ENCODE data around the gene PEMT. TPM values are rescaled to one million over a fixed set of nuclear protein-coding genes. Genes with fewer than 3 reads are reported as not detected.

Gene PEMT
- total RNA-seq, 4 donors from 2014 or later: 3.2 to 10.2 (median 7.1) TPM

GRCh38 chr17:17553217-17554195, 38.0 kb downstream of the PEMT start:
- DNase-seq: no peak
- Histone ChIP-seq H3K27me3 (no peaks in the 10 kb centered on the region), H3K4me3 (no peak overlapping the region), H3K27ac (no peak overlapping the region), H3K4me1 (no peaks in the 10 kb centered on the region), H3K9me3 (no peaks in the 10 kb centered on the region), H3K36me3 (no peaks in the 10 kb centered on the region)
- intact Hi-C loops (cut with DNase I; ENCODE audit: low total_unique reads): no loop called here
- 81 to 94% methylated on average over 3 to 29 of the region's 30 CpGs for WGBS, 2 donors (ENCODE audit: low coverage in 1 of 2)
- in situ Hi-C loops (cut with MboI; ENCODE audit: low pct_ligation_motif_present in 1 of 4, low pct_unique_long_range_greater_than_20kb in 1 of 4, low sequenced_read_pairs in 3 of 4): no loop called here
- TF ChIP-seq POLR2AphosphoS5 (IDR thresholded peaks at IDR 0.05): no peak
- TF ChIP-seq POLR2A (IDR thresholded peaks at IDR 0.05): no peak
- TF ChIP-seq, protein P1, sequence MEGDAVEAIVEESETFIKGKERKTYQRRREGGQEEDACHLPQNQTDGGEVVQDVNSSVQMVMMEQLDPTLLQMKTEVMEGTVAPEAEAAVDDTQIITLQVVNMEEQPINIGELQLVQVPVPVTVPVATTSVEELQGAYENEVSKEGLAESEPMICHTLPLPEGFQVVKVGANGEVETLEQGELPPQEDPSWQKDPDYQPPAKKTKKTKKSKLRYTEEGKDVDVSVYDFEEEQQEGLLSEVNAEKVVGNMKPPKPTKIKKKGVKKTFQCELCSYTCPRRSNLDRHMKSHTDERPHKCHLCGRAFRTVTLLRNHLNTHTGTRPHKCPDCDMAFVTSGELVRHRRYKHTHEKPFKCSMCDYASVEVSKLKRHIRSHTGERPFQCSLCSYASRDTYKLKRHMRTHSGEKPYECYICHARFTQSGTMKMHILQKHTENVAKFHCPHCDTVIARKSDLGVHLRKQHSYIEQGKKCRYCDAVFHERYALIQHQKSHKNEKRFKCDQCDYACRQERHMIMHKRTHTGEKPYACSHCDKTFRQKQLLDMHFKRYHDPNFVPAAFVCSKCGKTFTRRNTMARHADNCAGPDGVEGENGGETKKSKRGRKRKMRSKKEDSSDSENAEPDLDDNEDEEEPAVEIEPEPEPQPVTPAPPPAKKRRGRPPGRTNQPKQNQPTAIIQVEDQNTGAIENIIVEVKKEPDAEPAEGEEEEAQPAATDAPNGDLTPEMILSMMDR (IDR thresholded peaks at IDR 0.05): no peak
- no peak for TF ChIP-seq EP300 (IDR thresholded peaks at IDR 0.05; ENCODE audit: low read depth)

- DNase-seq: no peak
- Histone ChIP-seq H3K27ac (no peak overlapping the region), H3K9me3 (no peaks in the 10 kb centered on the region), H3K4me3 (no peak overlapping the region), H3K4me1 (no peaks in the 10 kb centered on the region), H3K36me3 (no peaks in the 10 kb centered on the region), H3K27me3 (no peaks in the 10 kb centered on the region)
- no peak for TF ChIP-seq POLR2AphosphoS5 (IDR thresholded peaks at IDR 0.05)
- intact Hi-C loops (cut with DNase I; ENCODE audit: low total_unique reads): no loop called here
- in situ Hi-C loops (cut with MboI; ENCODE audit: low pct_ligation_motif_present in 1 of 4, low pct_unique_long_range_greater_than_20kb in 1 of 4, low sequenced_read_pairs in 3 of 4): no loop called here
- 91 to 92% methylated on average over 5 to 27 of the region's 27 CpGs for WGBS, 2 donors (ENCODE audit: low coverage in 1 of 2)
These were observed 38.9 kb downstream of the PEMT start for GRCh38 chr17:17552351-17553216.

DNA sequence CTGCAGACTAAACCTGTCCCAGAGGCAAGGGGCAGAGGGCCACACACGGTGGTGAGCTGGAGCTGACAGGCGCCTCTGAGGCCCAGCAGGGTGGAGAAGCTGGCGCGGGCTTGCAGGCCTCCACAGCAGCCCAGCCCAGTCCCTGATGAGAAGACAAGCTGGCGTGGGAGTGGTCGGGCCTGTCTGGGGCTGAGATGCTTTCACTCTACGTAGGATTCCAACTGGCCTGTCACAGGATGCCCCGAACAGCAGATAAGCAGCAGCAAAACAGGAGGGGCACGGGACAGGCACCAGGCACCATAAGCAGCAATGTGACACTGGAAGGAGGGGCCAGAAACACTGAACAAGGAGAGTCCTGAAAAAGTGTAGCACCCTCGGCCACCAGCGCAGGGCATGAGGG, 40.1 kb downstream of the PEMT start:
- Histone ChIP-seq H3K27ac (no peak overlapping the region), H3K9me3 (no peaks in the 10 kb centered on the region), H3K27me3 (no peaks in the 10 kb centered on the region), H3K4me1 (no peaks in the 10 kb centered on the region), H3K4me3 (no peak overlapping the region), H3K36me3 (no peaks in the 10 kb centered on the region)
- in situ Hi-C loops (cut with MboI; ENCODE audit: low pct_ligation_motif_present in 1 of 4, low pct_unique_long_range_greater_than_20kb in 1 of 4, low sequenced_read_pairs in 3 of 4) (no loop called here), intact Hi-C loops (cut with DNase I; ENCODE audit: low total_unique reads) (no loop called here)
- 66% methylated on average over 11 of the region's 11 CpGs; no CpG with 5 or more reads in 1 of the 2 donors for WGBS, 2 donors (ENCODE audit: low coverage in 1 of 2)
- TF ChIP-seq, protein P1 (IDR thresholded peaks at IDR 0.05): no peak
- TF ChIP-seq POLR2A (IDR thresholded peaks at IDR 0.05) (no peak), POLR2AphosphoS5 (IDR thresholded peaks at IDR 0.05) (no peak), EP300 (IDR thresholded peaks at IDR 0.05; ENCODE audit: low read depth) (no peak)
- DNase-seq: no peak

DNA sequence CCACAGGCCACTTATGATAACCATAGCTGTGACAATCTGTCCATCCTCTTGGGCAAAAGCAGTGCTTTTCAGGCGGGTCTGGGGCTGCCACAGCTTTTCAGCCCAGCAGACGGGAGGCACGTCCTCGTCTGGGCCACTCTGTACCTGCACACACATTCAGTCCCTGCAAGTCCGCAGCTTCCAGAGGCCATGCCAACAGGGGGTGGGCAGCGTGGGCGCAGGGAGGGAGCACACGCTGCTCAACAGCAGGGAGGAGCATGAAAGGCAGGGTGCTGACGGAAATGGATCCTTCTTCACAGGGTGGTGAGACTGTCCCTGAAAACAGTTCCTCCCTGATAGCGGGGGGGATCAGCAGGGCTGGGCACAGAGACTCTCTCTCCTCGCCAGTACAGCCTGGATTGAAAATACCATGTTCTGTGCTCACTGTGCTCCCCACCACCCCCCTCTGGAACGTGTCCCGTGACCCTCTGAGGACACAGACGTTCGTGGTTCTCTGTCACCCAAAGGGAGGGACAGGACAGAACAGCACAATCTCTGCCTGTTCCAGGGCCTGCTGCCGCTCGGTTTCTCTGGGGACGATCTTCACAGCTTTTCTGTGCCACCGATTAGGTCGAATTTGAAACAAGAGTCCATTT, 41.7 kb downstream of the PEMT start:
- Histone ChIP-seq H3K27ac (no peak overlapping the region), H3K9me3 (no peaks in the 10 kb centered on the region), H3K36me3 (no peaks in the 10 kb centered on the region), H3K27me3 (no peaks in the 10 kb centered on the region), H3K4me1 (no peaks in the 10 kb centered on the region), H3K4me3 (no peak overlapping the region)
- 92 to 100% methylated on average over 1 to 20 of the region's 20 CpGs for WGBS, 2 donors (ENCODE audit: low coverage in 1 of 2)
- DNase-seq: no peak
- TF ChIP-seq POLR2A (IDR thresholded peaks at IDR 0.05): no peak
- TF ChIP-seq, protein P1 (IDR thresholded peaks at IDR 0.05): no peak
- no peak for TF ChIP-seq POLR2AphosphoS5 (IDR thresholded peaks at IDR 0.05)
- TF ChIP-seq EP300 (IDR thresholded peaks at IDR 0.05; ENCODE audit: low read depth): no peak
- intact Hi-C loops (cut with DNase I; ENCODE audit: low total_unique reads): no loop called here
- in situ Hi-C loops (cut with MboI; ENCODE audit: low pct_ligation_motif_present in 1 of 4, low pct_unique_long_range_greater_than_20kb in 1 of 4, low sequenced_read_pairs in 3 of 4): no loop called here

Data from transverse colon (tissue), 4 donors.